IPS DF 6.9 (cell line): ENCODE data around the gene NSD1.
"Not testable (repeated sequence)": the region's sequence is repeated elsewhere in the genome, so short reads cannot be mapped to it uniquely, and the experiment has no call there.

ENCODE experiments used
- DNase-seq: peaks from one replicate; pipeline ENCODE4 v3.0.0-alpha.2; 2013; ENCODE audit warnings: low read depth, low spot score
- H3K27ac ChIP-seq: one replicate; pipeline ENCODE4 v1.5.1; 2013; ENCODE audit warnings: low read length, control low read depth
- H3K27me3 ChIP-seq: 2 replicates; pipeline ENCODE4 v1.6.1; 2013; ENCODE audit warnings: mild to moderate bottlenecking, low read length; ENCODE audit not compliant: control insufficient read depth, insufficient read depth
- H3K36me3 ChIP-seq: 2 replicates; pipeline ENCODE4 v1.6.1; 2013; ENCODE audit warnings: low read length; ENCODE audit not compliant: control insufficient read depth, insufficient read depth
- H3K4me1 ChIP-seq: 2 replicates; pipeline ENCODE4 v1.6.1; 2013; ENCODE audit warnings: low read length; ENCODE audit not compliant: control insufficient read depth, insufficient read depth
- H3K4me3 ChIP-seq: 2 replicates; pipeline ENCODE4 v1.5.1; 2013; ENCODE audit warnings: mild to moderate bottlenecking, low read length
- H3K9me3 ChIP-seq: 2 replicates; pipeline ENCODE4 v1.6.1; 2013; ENCODE audit warnings: low read length, inconsistent platforms; ENCODE audit not compliant: control insufficient read depth, insufficient read depth
- WGBS: extraction: QIAGEN DNeasy Blood & Tissue Kit; methylation state at CpG from one replicate; pipeline ENCODE4 v1.1.7; 2013; ENCODE audit warnings: mixed read lengths, missing lambda C conversion rate; ENCODE audit not compliant: insufficient read length, insufficient coverage; 5-methylcytosine and 5-hydroxymethylcytosine counted together

The NSD1 gene

GRCh38 chr5:177146891-177147638 is 13.5 kb downstream of the NSD1 start:
- H3K36me3 ChIP-seq = peaks cover 10% of the 10 kb centered on the region
- H3K4me3 ChIP-seq = no peak overlapping the region
- WGBS = no CpG with 5 or more reads among the region's 17 CpGs
- no peaks in the 10 kb centered on the region for H3K9me3 ChIP-seq
- H3K4me1 ChIP-seq = no peaks in the 10 kb centered on the region
- H3K27ac ChIP-seq = no peak overlapping the region
- DNase-seq = no peak
- no peaks in the 10 kb centered on the region for H3K27me3 ChIP-seq

GRCh38 chr5:177150061-177150460 is 16.5 kb downstream of the NSD1 start:
- H3K27me3 ChIP-seq, H3K36me3 ChIP-seq, H3K4me1 ChIP-seq, H3K27ac ChIP-seq, H3K9me3 ChIP-seq, DNase-seq, H3K4me3 ChIP-seq: not testable (repeated sequence)
- WGBS = no CpG with 5 or more reads among the region's 17 CpGs

DNA sequence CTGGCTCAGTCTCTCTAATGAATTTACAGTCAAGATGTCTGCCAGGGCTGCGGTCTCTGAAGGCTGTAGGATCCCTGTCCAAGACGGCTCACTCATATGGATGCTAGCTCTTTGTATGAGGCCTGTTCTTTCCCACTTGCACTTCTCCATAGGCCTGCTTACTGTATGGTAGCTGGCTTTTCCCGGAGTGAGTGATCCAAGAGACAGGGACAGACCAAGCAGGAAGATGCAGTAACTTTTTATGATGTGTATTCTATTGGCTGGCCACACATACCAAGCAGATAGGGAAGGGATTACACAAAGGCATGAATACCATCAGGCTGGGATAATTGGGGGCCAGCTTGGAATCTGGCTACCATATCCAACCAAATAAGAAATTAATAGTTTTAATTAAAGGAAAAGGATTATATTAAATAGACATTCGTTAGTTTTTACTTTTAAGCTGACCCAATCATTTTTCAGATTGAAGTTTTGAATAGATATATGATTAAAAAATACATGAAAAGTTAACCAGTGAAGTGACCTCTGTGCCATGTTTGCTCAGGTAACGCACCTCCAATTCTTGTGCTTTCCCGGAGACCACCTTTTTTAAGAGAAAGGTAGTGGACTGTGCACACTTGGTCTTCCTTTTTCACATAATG is 20.6 kb downstream of the NSD1 start:
- H3K4me1 ChIP-seq = no peaks in the 10 kb centered on the region
- WGBS = no CpG with 5 or more reads among the region's 6 CpGs
- no peaks in the 10 kb centered on the region for H3K9me3 ChIP-seq
- no peaks in the 10 kb centered on the region for H3K27me3 ChIP-seq
- H3K4me3 ChIP-seq = no peak overlapping the region
- no peak overlapping the region for H3K27ac ChIP-seq
- H3K36me3 ChIP-seq = peaks cover 6% of the 10 kb centered on the region; the same call in 1 of the 2 replicates
- DNase-seq = no peak

DNA sequence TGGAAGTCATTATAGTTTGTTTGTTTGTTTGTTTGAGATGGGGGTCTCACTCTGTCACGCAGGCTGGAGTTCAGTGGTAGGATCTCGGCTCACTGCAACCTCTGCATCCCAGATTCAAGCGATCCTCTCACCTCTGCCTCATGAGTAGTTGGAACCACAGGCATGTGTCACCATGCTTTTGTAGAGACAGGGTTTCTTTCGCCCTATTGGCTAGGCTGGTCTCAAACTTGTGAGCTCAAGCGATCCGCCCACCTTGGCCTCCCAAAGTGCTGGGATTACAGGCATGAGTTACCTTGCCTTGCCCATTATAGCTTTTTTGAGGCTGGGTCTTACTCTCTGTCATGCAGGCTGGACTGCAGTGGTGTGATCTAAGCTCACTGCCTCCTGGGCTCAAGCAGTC is 28.8 kb downstream of the NSD1 start:
- Histone ChIP-seq H3K27ac (no peak overlapping the region), H3K27me3 (no peaks in the 10 kb centered on the region), H3K4me1 (no peaks in the 10 kb centered on the region), H3K9me3 (no peaks in the 10 kb centered on the region), H3K36me3 (no peaks in the 10 kb centered on the region), H3K4me3 (no peak overlapping the region)
- DNase-seq = no peak
- WGBS = no CpG with 5 or more reads among the region's 6 CpGs

- H3K36me3 ChIP-seq = no peaks in the 10 kb centered on the region
- no peaks in the 10 kb centered on the region for H3K27me3 ChIP-seq
- H3K4me1 ChIP-seq = no peaks in the 10 kb centered on the region; the same call in 1 of the 2 replicates
- no CpG with 5 or more reads among the region's 2 CpGs for WGBS
- no peaks in the 10 kb centered on the region for H3K9me3 ChIP-seq
- H3K27ac ChIP-seq = no peak overlapping the region
- no peak for DNase-seq
- no peak overlapping the region for H3K4me3 ChIP-seq
Observed at GRCh38 chr5:177163500-177163899, 29.9 kb downstream of the NSD1 start.

DNA sequence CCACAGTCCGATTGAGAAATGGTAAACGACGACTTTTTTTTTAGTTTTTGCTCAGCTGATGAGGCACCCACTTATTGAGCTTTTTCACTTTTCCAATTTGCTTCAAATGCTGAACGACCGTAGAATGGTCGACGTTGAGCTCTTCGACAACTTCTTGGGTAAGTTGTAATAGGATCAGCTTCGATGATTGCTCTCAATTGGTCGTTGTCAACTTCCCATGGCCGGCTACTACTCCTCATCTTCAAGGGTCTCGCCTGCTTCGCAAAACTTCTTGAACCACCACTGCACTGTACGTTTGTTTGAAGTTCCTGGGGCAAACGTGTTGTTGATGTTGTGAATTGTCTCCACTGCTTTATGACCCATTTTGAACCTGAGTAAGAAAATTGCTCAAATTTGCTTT is 35.7 kb downstream of the NSD1 start:
- Histone ChIP-seq H3K9me3 (no peaks in the 10 kb centered on the region), H3K27ac (no peak overlapping the region), H3K27me3 (no peaks in the 10 kb centered on the region), H3K4me1 (no peaks in the 10 kb centered on the region; the same call in 1 of the 2 replicates), H3K36me3 (0 out of 2 replicates have a peak, but pooled peaks cover 4% of the 10 kb centered on the region), H3K4me3 (no peak overlapping the region)
- DNase-seq = no peak
- WGBS = no CpG with 5 or more reads among the region's 15 CpGs

DNA sequence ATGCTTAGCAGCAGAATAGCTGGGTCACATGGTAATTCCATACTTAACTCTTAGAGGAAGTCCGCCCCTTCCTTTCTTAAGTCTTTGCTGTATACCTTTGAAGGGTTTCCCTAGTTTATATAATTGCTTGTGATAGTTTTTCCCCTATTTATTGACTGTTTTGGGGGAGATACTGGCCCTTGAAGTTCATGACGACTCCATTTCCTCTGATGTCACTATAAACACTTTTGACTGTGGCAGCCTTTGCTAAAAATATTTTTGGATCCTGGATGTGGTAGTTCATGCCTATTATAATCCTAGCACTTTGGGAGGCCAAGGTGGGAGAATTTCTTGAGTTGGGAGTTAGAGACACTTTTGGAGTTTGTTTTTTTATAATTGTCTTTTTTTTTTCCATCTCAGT is 38.4 kb downstream of the NSD1 start:
- WGBS = no CpG with 5 or more reads among the region's 2 CpGs
- H3K27ac ChIP-seq = no peak overlapping the region
- H3K36me3 ChIP-seq = 0 out of 2 replicates have a peak, but pooled peaks cover 4% of the 10 kb centered on the region
- no peak overlapping the region for H3K4me3 ChIP-seq
- DNase-seq = no peak
- no peaks in the 10 kb centered on the region for H3K27me3 ChIP-seq
- no peaks in the 10 kb centered on the region; the same call in 1 of the 2 replicates for H3K4me1 ChIP-seq
- H3K9me3 ChIP-seq = no peaks in the 10 kb centered on the region

GRCh38 chr5:177175336-177175735 is 41.8 kb downstream of the NSD1 start:
- no CpG with 5 or more reads among the region's 4 CpGs for WGBS
- no peak overlapping the region for H3K4me3 ChIP-seq
- no peak overlapping the region for H3K27ac ChIP-seq

GRCh38 chr5:177176175-177176711 is 42.7 kb downstream of the NSD1 start:
- Histone ChIP-seq H3K27ac (no peak overlapping the region), H3K36me3 (no peaks in the 10 kb centered on the region; the same call in 1 of the 2 replicates), H3K27me3 (no peaks in the 10 kb centered on the region), H3K9me3 (no peaks in the 10 kb centered on the region), H3K4me1 (no peaks in the 10 kb centered on the region), H3K4me3 (no peak overlapping the region)
- no CpG with 5 or more reads among the region's 8 CpGs for WGBS
- DNase-seq = no peak

More at GRCh38 chr5:177175336-177175735, 41.8 kb downstream of the NSD1 start:
- Histone ChIP-seq H3K4me1 (no peaks in the 10 kb centered on the region), H3K9me3 (no peaks in the 10 kb centered on the region), H3K36me3 (no peaks in the 10 kb centered on the region; the same call in 1 of the 2 replicates), H3K27me3 (no peaks in the 10 kb centered on the region)
- DNase-seq = no peak

DNA sequence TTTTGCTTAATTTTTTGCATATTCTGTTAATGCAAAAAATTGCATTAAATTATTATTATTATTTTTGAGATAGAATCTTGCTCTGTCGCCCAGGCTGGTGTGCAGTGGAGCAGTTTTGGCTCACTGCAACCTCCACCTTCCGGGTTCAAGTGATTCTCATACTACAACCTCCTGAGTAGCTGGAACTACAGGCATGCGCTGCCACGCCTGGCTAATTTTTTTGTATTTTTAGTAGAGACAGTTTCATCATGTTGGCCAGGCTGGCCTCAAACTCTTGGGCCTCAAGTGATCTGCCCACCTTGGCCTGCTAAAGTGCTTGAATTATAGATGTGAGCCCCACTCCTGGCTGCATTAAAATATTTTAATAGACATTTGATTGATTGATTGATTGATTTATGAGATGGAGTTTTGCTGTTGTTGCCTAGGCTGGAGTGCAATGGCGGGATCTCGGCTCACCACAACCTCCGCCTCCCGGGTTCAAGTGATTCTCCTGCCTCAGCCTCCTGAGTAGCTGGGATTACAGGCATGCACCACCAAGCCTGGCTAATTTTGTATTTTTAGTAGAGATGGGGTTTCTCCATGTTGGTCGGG is 44.4 kb downstream of the NSD1 start:
- DNase-seq, H3K4me1 ChIP-seq, H3K36me3 ChIP-seq, H3K9me3 ChIP-seq, H3K4me3 ChIP-seq, H3K27ac ChIP-seq, H3K27me3 ChIP-seq: not testable (repeated sequence)
- no CpG with 5 or more reads among the region's 9 CpGs for WGBS
